H9 (cell line): ENCODE results near the gene PALD1. TPM values are rescaled to one million over a fixed set of nuclear protein-coding genes. Genes with fewer than 3 reads are reported as not detected.

Experiments used
- DNase-seq: peaks from one replicate; pipeline ENCODE4 v3.0.0-alpha.2; 2017
- H2AFZ ChIP-seq: one replicate; pipeline ENCODE4 v1.6.1; 2013; ENCODE audit warnings: mild to moderate bottlenecking, low read length, control low read depth, moderate library complexity
- H2AK5ac ChIP-seq: 2 replicates; pipeline ENCODE4 v1.6.1; 2013; ENCODE audit warnings: low read length, control low read depth, mixed read lengths; ENCODE audit not compliant: insufficient read length
- H2BK120ac ChIP-seq: one replicate; pipeline ENCODE4 v1.6.1; 2013; ENCODE audit warnings: low read depth, mild to moderate bottlenecking, low read length, control low read depth, inconsistent platforms; ENCODE audit not compliant: poor library complexity, severe bottlenecking
- H2BK12ac ChIP-seq: 2 replicates; pipeline ENCODE4 v1.6.1; 2013; ENCODE audit warnings: low read length, control low read depth, mixed read lengths, low read depth; ENCODE audit not compliant: insufficient read length
- H2BK15ac ChIP-seq: 2 replicates; pipeline ENCODE4 v1.6.1; 2013; ENCODE audit warnings: low read depth, low read length, control low read depth
- H2BK20ac ChIP-seq: one replicate; pipeline ENCODE4 v1.6.1; 2013; ENCODE audit warnings: low read depth, mild to moderate bottlenecking, low read length, control low read depth, inconsistent platforms; ENCODE audit not compliant: poor library complexity, severe bottlenecking
- H2BK5ac ChIP-seq: 2 replicates; pipeline ENCODE4 v1.6.1; 2013; ENCODE audit warnings: low read length, control low read depth, mixed read lengths; ENCODE audit not compliant: insufficient read length
- H3K14ac ChIP-seq: 2 replicates; pipeline ENCODE4 v1.6.1; 2013; ENCODE audit warnings: low read length, control low read depth; ENCODE audit not compliant: insufficient read depth
- H3K18ac ChIP-seq: 2 replicates; pipeline ENCODE4 v1.6.1; 2013; ENCODE audit warnings: low read depth, mild to moderate bottlenecking, mixed read lengths, low read length, control low read depth; ENCODE audit not compliant: insufficient read length
- H3K23ac ChIP-seq: 2 replicates; pipeline ENCODE4 v1.6.1; 2013; ENCODE audit warnings: low read length, control low read depth, mixed read lengths, low read depth; ENCODE audit not compliant: insufficient read length
- H3K23me2 ChIP-seq: 2 replicates; pipeline ENCODE4 v1.6.1; 2013; ENCODE audit warnings: low read depth, mild to moderate bottlenecking, mixed read lengths, low read length, control low read depth; ENCODE audit not compliant: insufficient read length, poor library complexity, severe bottlenecking
- H3K27ac ChIP-seq: 2 replicates; pipeline ENCODE4 v1.5.1; 2013; ENCODE audit warnings: low read length, control low read depth, mixed read lengths, low read depth; ENCODE audit not compliant: insufficient read length
- H3K27me3 ChIP-seq: 2 replicates; pipeline ENCODE4 v1.6.1; 2013; ENCODE audit warnings: low read length, control low read depth, inconsistent platforms; ENCODE audit not compliant: insufficient read depth
- H3K4ac ChIP-seq: 2 replicates; pipeline ENCODE4 v1.6.1; 2013; ENCODE audit warnings: low read depth, mild to moderate bottlenecking, control low read depth, inconsistent platforms, low read length, moderate library complexity
- H3K4me1 ChIP-seq: 2 replicates; pipeline ENCODE4 v1.6.1; 2013; ENCODE audit warnings: low read length, control low read depth, inconsistent platforms; ENCODE audit not compliant: insufficient read depth
- H3K4me2 ChIP-seq: 2 replicates; pipeline ENCODE4 v1.6.1; 2013; ENCODE audit warnings: low read length, control low read depth, mixed read lengths; ENCODE audit not compliant: insufficient read length, insufficient read depth
- H3K56ac ChIP-seq: 2 replicates; pipeline ENCODE4 v1.6.1; 2013; ENCODE audit warnings: low read depth, mild to moderate bottlenecking, mixed read lengths, low read length, control low read depth; ENCODE audit not compliant: insufficient read length
- H3K79me1 ChIP-seq: 2 replicates; pipeline ENCODE4 v1.6.1; 2013; ENCODE audit warnings: low read depth, mild to moderate bottlenecking, moderate library complexity, low read length, control low read depth, inconsistent platforms; ENCODE audit not compliant: insufficient read depth, poor library complexity, severe bottlenecking
- H3K79me2 ChIP-seq: 2 replicates; pipeline ENCODE4 v1.6.1; 2013; ENCODE audit warnings: low read length, control low read depth, inconsistent platforms; ENCODE audit not compliant: insufficient read depth
- H3K9ac ChIP-seq: 2 replicates; pipeline ENCODE4 v1.6.1; 2013; ENCODE audit warnings: low read length, control low read depth, mixed read lengths; ENCODE audit not compliant: insufficient read length; ENCODE audit errors: extremely low read depth
- H3K9me3 ChIP-seq: one replicate; pipeline ENCODE4 v1.6.1; 2013; ENCODE audit warnings: low read depth, low read length, inconsistent platforms; ENCODE audit not compliant: control insufficient read depth
- H3T11ph ChIP-seq: one replicate; pipeline ENCODE4 v1.6.1; 2013; ENCODE audit warnings: mild to moderate bottlenecking, low read length, control low read depth, inconsistent platforms
- H4K20me1 ChIP-seq: one replicate; pipeline ENCODE4 v1.6.1; 2013; ENCODE audit not compliant: control insufficient read depth, insufficient read length, insufficient read depth
- H4K5ac ChIP-seq: 2 replicates; pipeline ENCODE4 v1.6.1; 2013; ENCODE audit warnings: low read depth, mild to moderate bottlenecking, mixed read lengths, low read length, control low read depth; ENCODE audit not compliant: insufficient read length
- H4K8ac ChIP-seq: replicated peaks from 2 replicates; pipeline ENCODE4 v1.6.1; 2013; ENCODE audit warnings: low read length, control low read depth, mixed read lengths, low read depth; ENCODE audit not compliant: insufficient read length
- H4K91ac ChIP-seq: 2 replicates; pipeline ENCODE4 v1.6.1; 2013; ENCODE audit warnings: low read depth, mild to moderate bottlenecking, moderate library complexity, mixed read lengths, low read length, control low read depth; ENCODE audit not compliant: insufficient read length
- H3K27ac Mint-ChIP-seq, 3 experiments: 2 replicates in 2 of 3; 3 replicates in 1 of 3; pipeline ENCODE4 v1.8.0; 2020 to 2021; ENCODE audit warnings: mixed read lengths in 3 of 3, mild to moderate bottlenecking in 1 of 3, moderate library complexity in 1 of 3
- H3K27me3 Mint-ChIP-seq: 2 replicates; pipeline ENCODE4 v1.8.0; 2021; ENCODE audit warnings: low read depth, mild to moderate bottlenecking, moderate library complexity, mixed read lengths
- H3K36me3 Mint-ChIP-seq, 3 experiments: 2 replicates in 2 of 3; 3 replicates in 1 of 3; pipeline ENCODE4 v1.8.0; 2020 to 2021; ENCODE audit warnings: low read depth in 3 of 3, mixed read lengths in 3 of 3; ENCODE audit not compliant: insufficient read depth in 1 of 3
- H3K4me1 Mint-ChIP-seq, 2 experiments: 2 replicates each; pipeline ENCODE4 v1.8.0; 2020; ENCODE audit warnings: mixed read lengths in 2 of 2
- H3K4me3 Mint-ChIP-seq, 2 experiments: 2 replicates in 1 of 2; 3 replicates in 1 of 2; pipeline ENCODE4 v1.8.0; 2020 to 2021; ENCODE audit warnings: mild to moderate bottlenecking in 2 of 2, mixed read lengths in 2 of 2, moderate library complexity in 1 of 2
- H3K9me3 Mint-ChIP-seq, 2 experiments: 2 replicates in 1 of 2; 3 replicates in 1 of 2; pipeline ENCODE4 v1.8.0; 2020; ENCODE audit warnings: mild to moderate bottlenecking in 2 of 2, mixed read lengths in 2 of 2, moderate library complexity in 1 of 2
- CTCF ChIP-seq: fragments of 200-600 bp; sonication (generic); conservative IDR thresholded peaks from 3 replicates; pipeline ENCODE4 v1.8.0; 2021; ENCODE audit warnings: antibody characterized with exemption, mild to moderate bottlenecking
- WGBS: extraction: QIAGEN DNeasy Blood & Tissue Kit; methylation state at CpG from one replicate; pipeline ENCODE4 v1.1.7; 2013; ENCODE audit warnings: missing lambda C conversion rate, low lambda C conversion rate, mixed read lengths; ENCODE audit not compliant: insufficient read length; ENCODE audit errors: extremely low coverage; 5-methylcytosine and 5-hydroxymethylcytosine counted together
- total RNA-seq: library from RNA; stranded (reverse); gene quantifications from 2 replicates; pipeline ENCODE4 v1.2.1, GENCODE V29; 2021

Gene PALD1
- total RNA-seq, 1 experiment from 2014 or later = 21.1 TPM

GRCh38 chr10:70455213-70455630 lies 23.3 kb upstream of the PALD1 start:
- no peak overlapping the region for H2BK20ac ChIP-seq
- H3K23me2 ChIP-seq = peaks cover 14% of the 10 kb centered on the region
- Mint-ChIP-seq H3K36me3 (no peaks in the 10 kb centered on the region; a peak in 1 of 7 replicates), H3K9me3 (no peaks in the 10 kb centered on the region; a peak in 1 of 5 replicates), H3K27me3 (peaks cover 83% of the 10 kb centered on the region), H3K4me3 (peak overlapping the region; percentile 17 to 28; a peak in 4 of 5 replicates), H3K4me1 (peaks cover 50 to 53% of the 10 kb centered on the region in 2 experiments), H3K27ac (peak overlapping the region in 2 of 3 experiments; percentile 40 to 72; a peak in 2 of 7 replicates)
- H3T11ph ChIP-seq = no peak overlapping the region
- WGBS = no CpG with 5 or more reads among the region's 6 CpGs
- no peak for TF ChIP-seq CTCF
- H3K9ac ChIP-seq = no peak overlapping the region
- no peak overlapping the region for H4K8ac ChIP-seq
- no peak overlapping the region for H2AFZ ChIP-seq
- H4K5ac ChIP-seq = no peak overlapping the region
- H3K27ac ChIP-seq = no peak overlapping the region
- H4K20me1 ChIP-seq = no peaks in the 10 kb centered on the region
- H2AK5ac ChIP-seq = no peak overlapping the region
- no peaks in the 10 kb centered on the region for H3K79me1 ChIP-seq
- no peak overlapping the region for H2BK12ac ChIP-seq
- peaks cover 14% of the 10 kb centered on the region; the same call in 1 of the 2 replicates for H3K27me3 ChIP-seq
- H3K18ac ChIP-seq = no peak overlapping the region
- no peak overlapping the region for H2BK120ac ChIP-seq
- no peak overlapping the region for H3K14ac ChIP-seq
- H3K23ac ChIP-seq = no peak overlapping the region
- H3K56ac ChIP-seq = no peak overlapping the region
- H2BK15ac ChIP-seq = no peak overlapping the region
- peak; percentile 97 for DNase-seq
- H3K4me2 ChIP-seq = peak overlapping the region; percentile 48
- no peak overlapping the region for H2BK5ac ChIP-seq
- no peaks in the 10 kb centered on the region for H3K79me2 ChIP-seq
- H3K4me1 ChIP-seq = peaks cover 16% of the 10 kb centered on the region; the same call in 1 of the 2 replicates
- H3K4ac ChIP-seq = no peak overlapping the region
- H3K9me3 ChIP-seq = no peaks in the 10 kb centered on the region
- no peak overlapping the region for H4K91ac ChIP-seq
